Peyer's patch (tissue), 4 donors: ENCODE results near the gene RPTOR.

ENCODE experiments used
- CTCF ChIP-seq, 6 experiments: fragments of 450-650 bp in 4 of 6; fragments of 200-600 bp in 2 of 6; sonication (generic) in 1 of 6; IDR thresholded peaks; one replicate each; pipeline ENCODE4 v1.5.1; 2017 to 2019; ENCODE audit warnings: antibody characterized with exemption in 6 of 6, mild to moderate bottlenecking in 3 of 6, moderate library complexity in 1 of 6
- POLR2A ChIP-seq, 2 donors: fragments of 450-650 bp; IDR thresholded peaks; one replicate each; pipeline ENCODE4 v1.5.1; 2017; ENCODE audit warnings: antibody characterized with exemption in 2 of 2, mild to moderate bottlenecking in 2 of 2, moderate library complexity in 2 of 2

GRCh38 chr17:80682372-80682771 lies 137.7 kb downstream of the RPTOR start:
- TF ChIP-seq CTCF (IDR thresholded peaks at IDR 0.05), result no peak
- no peak for TF ChIP-seq POLR2A (IDR thresholded peaks at IDR 0.05)
